ENCODE results near the gene LCE1A. TPM values are rescaled to one million over a fixed set of nuclear protein-coding genes. Genes with fewer than 3 reads are reported as not detected.

LCE1A gene
- polyA plus RNA-seq, 3 donors, result not detected

DNA sequence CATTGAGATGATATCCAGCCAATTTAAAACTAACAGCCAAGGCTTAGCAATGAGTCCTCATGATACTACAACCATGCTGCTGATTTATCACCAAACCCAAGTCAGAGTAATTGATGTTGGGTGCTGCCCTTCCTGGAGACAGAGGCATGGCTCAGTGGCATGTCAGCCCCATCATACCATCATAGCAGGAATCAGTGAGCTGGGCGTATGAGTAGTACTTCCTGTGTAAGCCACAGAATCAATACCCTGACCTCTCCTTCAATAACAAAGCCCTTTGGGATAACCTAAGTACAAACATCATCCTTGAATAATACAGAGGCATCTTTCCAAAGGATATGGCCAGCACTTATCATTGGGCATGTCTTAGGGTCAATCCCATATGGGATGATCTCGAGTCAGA lies 44.2 kb upstream of the LCE1A start:
- DNase-seq, result no peak
- Mint-ChIP-seq H3K4me3 (no peak overlapping the region), H3K27ac (no peak overlapping the region), H3K4me1 (no peaks in the 10 kb centered on the region), H3K9me3 (peaks cover 0 to 2% (median 0%) of the 10 kb centered on the region in 7 donors), H3K36me3 (no peaks in the 10 kb centered on the region), H3K27me3 (ENCODE audit: low read depth in 3 of 3) (peaks cover 9 to 26% (median 15%) of the 10 kb centered on the region in 3 donors)
- TF ChIP-seq, protein P1, sequence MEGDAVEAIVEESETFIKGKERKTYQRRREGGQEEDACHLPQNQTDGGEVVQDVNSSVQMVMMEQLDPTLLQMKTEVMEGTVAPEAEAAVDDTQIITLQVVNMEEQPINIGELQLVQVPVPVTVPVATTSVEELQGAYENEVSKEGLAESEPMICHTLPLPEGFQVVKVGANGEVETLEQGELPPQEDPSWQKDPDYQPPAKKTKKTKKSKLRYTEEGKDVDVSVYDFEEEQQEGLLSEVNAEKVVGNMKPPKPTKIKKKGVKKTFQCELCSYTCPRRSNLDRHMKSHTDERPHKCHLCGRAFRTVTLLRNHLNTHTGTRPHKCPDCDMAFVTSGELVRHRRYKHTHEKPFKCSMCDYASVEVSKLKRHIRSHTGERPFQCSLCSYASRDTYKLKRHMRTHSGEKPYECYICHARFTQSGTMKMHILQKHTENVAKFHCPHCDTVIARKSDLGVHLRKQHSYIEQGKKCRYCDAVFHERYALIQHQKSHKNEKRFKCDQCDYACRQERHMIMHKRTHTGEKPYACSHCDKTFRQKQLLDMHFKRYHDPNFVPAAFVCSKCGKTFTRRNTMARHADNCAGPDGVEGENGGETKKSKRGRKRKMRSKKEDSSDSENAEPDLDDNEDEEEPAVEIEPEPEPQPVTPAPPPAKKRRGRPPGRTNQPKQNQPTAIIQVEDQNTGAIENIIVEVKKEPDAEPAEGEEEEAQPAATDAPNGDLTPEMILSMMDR (IDR thresholded peaks at IDR 0.05), result no peak
- H3K9me3 ChIP-seq (replicated peaks in 1 of 2; ENCODE audit: control insufficient read depth in 1 of 2, insufficient read depth in 1 of 2, low read length in 2 of 2), result no peaks in the 10 kb centered on the region
- H3K4me3 ChIP-seq (replicated peaks in 1 of 3; ENCODE audit: low read depth in 2 of 3, low read length in 3 of 3), result no peak overlapping the region
- H3K79me2 ChIP-seq (ENCODE audit: insufficient read depth, low read length), result no peaks in the 10 kb centered on the region
- WGBS (ENCODE audit: insufficient coverage), result 88% methylated on average over 1 of the region's 2 CpGs
- H3K27me3 ChIP-seq (ENCODE audit: control insufficient read depth in 2 of 2, insufficient read depth in 2 of 2, low read length in 2 of 2), result peaks cover under 1 to 6% of the 10 kb centered on the region in 2 donors
- H3K9ac ChIP-seq (ENCODE audit: insufficient read depth, low read length, poor library complexity, severe bottlenecking), result no peak overlapping the region
- intact Hi-C loops (cut with micrococcal nuclease), result no loop called here
- H3K27ac ChIP-seq (ENCODE audit: low read depth in 1 of 2, low read length in 2 of 2), result no peak overlapping the region
- H2AFZ ChIP-seq (ENCODE audit: insufficient read depth, low read depth, low read length, poor library complexity, severe bottlenecking), result no peak overlapping the region
- H3K36me3 ChIP-seq (replicated peaks in 1 of 2; ENCODE audit: control insufficient read depth in 1 of 2, insufficient read depth in 2 of 2, low read length in 2 of 2), result no peaks in the 10 kb centered on the region
- no peaks in the 10 kb centered on the region for H4K20me1 ChIP-seq (ENCODE audit: insufficient read depth, low read length)
- no peak overlapping the region for H3K4me2 ChIP-seq (replicated peaks; ENCODE audit: extremely low read depth, low read length, poor library complexity, severe bottlenecking)
- H3K4me1 ChIP-seq (ENCODE audit: control insufficient read depth in 1 of 2, insufficient read depth in 2 of 2, low read length in 2 of 2), result no peaks in the 10 kb centered on the region

DNA sequence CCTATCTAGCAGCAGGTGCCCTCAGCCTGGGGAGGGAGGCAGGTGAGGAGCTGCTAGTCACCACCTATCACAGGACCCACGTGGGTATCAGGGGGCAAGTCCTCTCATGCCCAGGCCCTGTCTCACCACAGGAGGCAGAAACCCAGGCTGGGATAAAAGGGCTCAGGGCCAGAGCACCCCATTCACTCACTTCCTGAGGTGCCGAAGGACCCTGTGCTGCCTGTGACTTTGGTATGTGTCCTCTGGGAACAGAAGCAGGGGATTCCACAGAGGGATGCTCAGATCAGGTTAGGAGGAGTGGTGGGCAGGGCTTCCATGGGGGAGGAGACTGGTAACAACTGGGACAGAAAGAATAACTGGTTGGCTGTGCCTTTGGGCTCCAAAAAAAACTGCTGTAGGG lies 41.2 kb upstream of the LCE1A start, which contains the start of gene LCE1E:
TSS of gene LCE1E (plus strand) at position 181 of the 400 bp plus-strand sequence. CDS start 1,043 bp downstream, outside the sequence.
- Histone ChIP-seq H3K9ac (ENCODE audit: insufficient read depth, low read length, poor library complexity, severe bottlenecking) (no peak within 1 kb of the TSS), H3K36me3 (replicated peaks in 1 of 2; ENCODE audit: control insufficient read depth in 1 of 2, insufficient read depth in 2 of 2, low read length in 2 of 2) (no peaks in the 10 kb centered on the region), H2AFZ (ENCODE audit: insufficient read depth, low read depth, low read length, poor library complexity, severe bottlenecking) (no peak within 1 kb of the TSS), H3K9me3 (replicated peaks in 1 of 2; ENCODE audit: control insufficient read depth in 1 of 2, insufficient read depth in 1 of 2, low read length in 2 of 2) (no peaks in the 10 kb centered on the region), H3K4me3 (replicated peaks in 1 of 3; ENCODE audit: low read depth in 2 of 3, low read length in 3 of 3) (no peak within 1 kb of the TSS), H3K4me2 (replicated peaks; ENCODE audit: extremely low read depth, low read length, poor library complexity, severe bottlenecking) (no peak within 1 kb of the TSS), H3K4me1 (ENCODE audit: control insufficient read depth in 1 of 2, insufficient read depth in 2 of 2, low read length in 2 of 2) (no peaks in the 10 kb centered on the region), H3K79me2 (ENCODE audit: insufficient read depth, low read length) (no peaks in the 10 kb centered on the region), H4K20me1 (ENCODE audit: insufficient read depth, low read length) (no peaks in the 10 kb centered on the region), H3K27ac (ENCODE audit: low read depth in 1 of 2, low read length in 2 of 2) (no peak within 1 kb of the TSS), H3K27me3 (ENCODE audit: control insufficient read depth in 2 of 2, insufficient read depth in 2 of 2, low read length in 2 of 2) (peaks cover 2 to 12% of the 10 kb centered on the region in 2 donors)
- intact Hi-C loops (cut with micrococcal nuclease), result no loop called here
- Mint-ChIP-seq H3K9me3 (peaks cover 0 to 2% (median 0%) of the 10 kb centered on the region in 7 donors), H3K4me3 (no peak within 1 kb of the TSS), H3K27ac (no peak within 1 kb of the TSS), H3K27me3 (ENCODE audit: low read depth in 3 of 3) (peaks cover 11 to 30% (median 12%) of the 10 kb centered on the region in 3 donors), H3K36me3 (no peaks in the 10 kb centered on the region), H3K4me1 (no peaks in the 10 kb centered on the region)
- TF ChIP-seq, protein P1 (IDR thresholded peaks at IDR 0.05), result no peak
- DNase-seq, result no peak
- WGBS (ENCODE audit: insufficient coverage), result 0% methylated on average over 1 of the region's 2 CpGs

All from CD14-positive monocyte (primary cell).